HCT116 (cell line): ENCODE measurements around the gene OR4D2.

Experiments used
- EZH2 ChIP-seq: fragments of 200-600 bp; sonication (generic); IDR thresholded peaks from 2 replicates; pipeline ENCODE4 v1.6.1; 2017; ENCODE audit warnings: antibody characterized with exemption, mixed run types
- POLR2A ChIP-seq: IDR thresholded peaks from 2 replicates; pipeline ENCODE4 v1.7.0; 2011; ENCODE audit warnings: borderline replicate concordance; ENCODE audit not compliant: insufficient read depth, insufficient read length; ENCODE audit errors: extremely low read depth
- POLR2AphosphoS5 ChIP-seq: IDR thresholded peaks from 2 replicates; pipeline ENCODE4 v1.6.1; 2011; ENCODE audit warnings: mild to moderate bottlenecking, low read depth, low read length, moderate library complexity
- SIN3A ChIP-seq: IDR thresholded peaks from 2 replicates; pipeline ENCODE4 v1.6.1; 2012; ENCODE audit warnings: low read depth
- TCF7L2 ChIP-seq: IDR thresholded peaks from 2 replicates; pipeline ENCODE4 v1.7.0; 2011; ENCODE audit warnings: borderline replicate concordance, inconsistent platforms; ENCODE audit not compliant: insufficient read depth, insufficient read length; ENCODE audit errors: extremely low read depth
- YY1 ChIP-seq: IDR thresholded peaks from 2 replicates; pipeline ENCODE4 v1.6.1; 2011; ENCODE audit warnings: low read length, low read depth, moderate library complexity, mild to moderate bottlenecking; ENCODE audit not compliant: insufficient replicate concordance; ENCODE audit errors: extremely low read depth
- ZNF274 ChIP-seq: fragments of 200-500 bp; sonication (Bioruptor generic); IDR thresholded peaks from 2 replicates; pipeline ENCODE4 v1.6.1; 2014; ENCODE audit warnings: mild to moderate bottlenecking, low read depth, low read length, inconsistent platforms
- TF ChIP-seq, protein P1 (sequence below), 3 experiments: fragments of 200-600 bp in 1 of 3; sonication (generic) in 1 of 3; IDR thresholded peaks in 2 of 3; conservative IDR thresholded peaks in 1 of 3; 2 replicates each; pipeline ENCODE4 v1.5.1; 2012 to 2017; ENCODE audit warnings: low read depth in 2 of 3, low read length in 2 of 3, antibody characterized with exemption in 1 of 3, borderline replicate concordance in 1 of 3, control low read depth in 1 of 3, mild to moderate bottlenecking in 1 of 3, mixed read lengths in 1 of 3, mixed run types in 1 of 3, moderate library complexity in 1 of 3; ENCODE audit not compliant: insufficient read depth in 1 of 3
- TF ChIP-seq, protein P2 (sequence below): IDR thresholded peaks from 2 replicates; pipeline ENCODE4 v1.6.1; 2012; ENCODE audit warnings: low read depth

DNA sequence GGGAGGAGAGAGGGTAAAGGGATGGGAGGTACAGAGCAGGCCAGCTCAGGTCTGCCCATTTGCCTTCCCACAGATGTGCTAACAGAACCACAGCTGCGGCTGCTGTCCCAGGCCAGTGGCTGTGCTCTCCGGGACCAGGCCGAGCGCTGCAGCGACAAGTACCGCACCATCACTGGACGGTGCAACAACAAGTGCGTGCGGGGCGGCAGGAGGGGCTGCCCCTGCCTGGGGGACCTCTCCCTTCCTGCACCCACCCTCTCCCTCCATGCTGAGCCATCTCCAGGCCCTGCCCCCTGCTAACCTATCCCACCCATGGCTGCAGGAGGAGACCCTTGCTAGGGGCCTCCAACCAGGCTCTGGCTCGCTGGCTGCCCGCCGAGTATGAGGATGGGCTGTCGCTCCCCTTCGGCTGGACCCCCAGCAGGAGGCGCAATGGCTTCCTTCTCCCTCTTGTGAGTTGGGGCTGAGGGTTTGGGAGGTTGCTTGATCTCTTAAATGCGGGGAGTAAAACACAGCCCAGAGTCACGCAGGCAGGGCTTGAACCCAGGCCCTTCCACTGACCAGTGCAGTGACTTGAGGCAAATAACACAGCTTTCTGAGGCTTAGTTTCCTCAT, 27.0 kb downstream of the OR4D2 start:
- TF ChIP-seq EZH2, result no peak
- no peak for TF ChIP-seq YY1
- TF ChIP-seq, protein P1, sequence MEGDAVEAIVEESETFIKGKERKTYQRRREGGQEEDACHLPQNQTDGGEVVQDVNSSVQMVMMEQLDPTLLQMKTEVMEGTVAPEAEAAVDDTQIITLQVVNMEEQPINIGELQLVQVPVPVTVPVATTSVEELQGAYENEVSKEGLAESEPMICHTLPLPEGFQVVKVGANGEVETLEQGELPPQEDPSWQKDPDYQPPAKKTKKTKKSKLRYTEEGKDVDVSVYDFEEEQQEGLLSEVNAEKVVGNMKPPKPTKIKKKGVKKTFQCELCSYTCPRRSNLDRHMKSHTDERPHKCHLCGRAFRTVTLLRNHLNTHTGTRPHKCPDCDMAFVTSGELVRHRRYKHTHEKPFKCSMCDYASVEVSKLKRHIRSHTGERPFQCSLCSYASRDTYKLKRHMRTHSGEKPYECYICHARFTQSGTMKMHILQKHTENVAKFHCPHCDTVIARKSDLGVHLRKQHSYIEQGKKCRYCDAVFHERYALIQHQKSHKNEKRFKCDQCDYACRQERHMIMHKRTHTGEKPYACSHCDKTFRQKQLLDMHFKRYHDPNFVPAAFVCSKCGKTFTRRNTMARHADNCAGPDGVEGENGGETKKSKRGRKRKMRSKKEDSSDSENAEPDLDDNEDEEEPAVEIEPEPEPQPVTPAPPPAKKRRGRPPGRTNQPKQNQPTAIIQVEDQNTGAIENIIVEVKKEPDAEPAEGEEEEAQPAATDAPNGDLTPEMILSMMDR (IDR thresholded peaks at IDR 0.05 in 2 of 3, conservative IDR thresholded peaks at IDR 0.05 in 1 of 3; ENCODE audit: borderline replicate concordance in 1 of 3, insufficient read depth in 1 of 3, low read depth in 2 of 3, low read length in 2 of 3), result peak in 2 of 3 experiments; percentile 27 to 34; a peak in 3 of 6 replicates
- TF ChIP-seq POLR2A, result no peak
- TF ChIP-seq, protein P2, sequence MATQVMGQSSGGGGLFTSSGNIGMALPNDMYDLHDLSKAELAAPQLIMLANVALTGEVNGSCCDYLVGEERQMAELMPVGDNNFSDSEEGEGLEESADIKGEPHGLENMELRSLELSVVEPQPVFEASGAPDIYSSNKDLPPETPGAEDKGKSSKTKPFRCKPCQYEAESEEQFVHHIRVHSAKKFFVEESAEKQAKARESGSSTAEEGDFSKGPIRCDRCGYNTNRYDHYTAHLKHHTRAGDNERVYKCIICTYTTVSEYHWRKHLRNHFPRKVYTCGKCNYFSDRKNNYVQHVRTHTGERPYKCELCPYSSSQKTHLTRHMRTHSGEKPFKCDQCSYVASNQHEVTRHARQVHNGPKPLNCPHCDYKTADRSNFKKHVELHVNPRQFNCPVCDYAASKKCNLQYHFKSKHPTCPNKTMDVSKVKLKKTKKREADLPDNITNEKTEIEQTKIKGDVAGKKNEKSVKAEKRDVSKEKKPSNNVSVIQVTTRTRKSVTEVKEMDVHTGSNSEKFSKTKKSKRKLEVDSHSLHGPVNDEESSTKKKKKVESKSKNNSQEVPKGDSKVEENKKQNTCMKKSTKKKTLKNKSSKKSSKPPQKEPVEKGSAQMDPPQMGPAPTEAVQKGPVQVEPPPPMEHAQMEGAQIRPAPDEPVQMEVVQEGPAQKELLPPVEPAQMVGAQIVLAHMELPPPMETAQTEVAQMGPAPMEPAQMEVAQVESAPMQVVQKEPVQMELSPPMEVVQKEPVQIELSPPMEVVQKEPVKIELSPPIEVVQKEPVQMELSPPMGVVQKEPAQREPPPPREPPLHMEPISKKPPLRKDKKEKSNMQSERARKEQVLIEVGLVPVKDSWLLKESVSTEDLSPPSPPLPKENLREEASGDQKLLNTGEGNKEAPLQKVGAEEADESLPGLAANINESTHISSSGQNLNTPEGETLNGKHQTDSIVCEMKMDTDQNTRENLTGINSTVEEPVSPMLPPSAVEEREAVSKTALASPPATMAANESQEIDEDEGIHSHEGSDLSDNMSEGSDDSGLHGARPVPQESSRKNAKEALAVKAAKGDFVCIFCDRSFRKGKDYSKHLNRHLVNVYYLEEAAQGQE, result no peak
- no peak for TF ChIP-seq SIN3A
- TF ChIP-seq TCF7L2, result no peak
- no peak for TF ChIP-seq ZNF274
- TF ChIP-seq POLR2AphosphoS5, result no peak
